HTR-8/SVneo (cell line): ENCODE results near the gene NFKB1.
"Not testable (repeated sequence)": the region's sequence is repeated elsewhere in the genome, so short reads cannot be mapped to it uniquely, and the experiment has no call there.

Experiments
- DNase-seq: peaks from one replicate; pipeline ENCODE4 v3.0.0; 2011; ENCODE audit warnings: low spot score, mixed read lengths; ENCODE audit not compliant: insufficient read length
- FAIRE-seq: peaks from 2 replicates; lab custom pipeline; 2011; peaks lifted over from hg19 to GRCh38; lab: Jason Lieb, UNC

The NFKB1 gene

GRCh38 chr4:102560115-102560514, 59.0 kb downstream of the NFKB1 start:
- no peak for DNase-seq
- FAIRE-seq: no peak

- DNase-seq (no peak), FAIRE-seq (no peak)
Measured at GRCh38 chr4:102560571-102561341, 59.6 kb downstream of the NFKB1 start.

DNA sequence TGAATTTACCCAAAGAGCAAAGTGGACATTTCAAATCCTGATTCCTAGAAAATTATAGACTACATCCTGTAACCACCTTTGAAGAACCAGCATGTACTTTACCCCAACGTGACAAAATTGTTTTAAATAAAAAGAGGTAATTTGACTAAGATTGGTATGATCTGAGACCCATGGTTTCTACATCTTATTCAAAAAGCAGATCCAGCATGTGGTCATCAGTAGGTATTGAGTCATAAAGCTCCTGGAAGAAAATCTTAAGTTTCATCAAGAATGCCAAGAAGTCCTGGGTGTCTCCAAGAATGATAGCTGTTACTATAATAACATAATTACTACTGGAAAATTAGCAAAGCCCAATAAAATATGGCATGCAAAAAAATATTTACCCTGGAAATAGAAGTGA, 61.8 kb downstream of the NFKB1 start:
- no peak for DNase-seq
- no peak for FAIRE-seq

DNA sequence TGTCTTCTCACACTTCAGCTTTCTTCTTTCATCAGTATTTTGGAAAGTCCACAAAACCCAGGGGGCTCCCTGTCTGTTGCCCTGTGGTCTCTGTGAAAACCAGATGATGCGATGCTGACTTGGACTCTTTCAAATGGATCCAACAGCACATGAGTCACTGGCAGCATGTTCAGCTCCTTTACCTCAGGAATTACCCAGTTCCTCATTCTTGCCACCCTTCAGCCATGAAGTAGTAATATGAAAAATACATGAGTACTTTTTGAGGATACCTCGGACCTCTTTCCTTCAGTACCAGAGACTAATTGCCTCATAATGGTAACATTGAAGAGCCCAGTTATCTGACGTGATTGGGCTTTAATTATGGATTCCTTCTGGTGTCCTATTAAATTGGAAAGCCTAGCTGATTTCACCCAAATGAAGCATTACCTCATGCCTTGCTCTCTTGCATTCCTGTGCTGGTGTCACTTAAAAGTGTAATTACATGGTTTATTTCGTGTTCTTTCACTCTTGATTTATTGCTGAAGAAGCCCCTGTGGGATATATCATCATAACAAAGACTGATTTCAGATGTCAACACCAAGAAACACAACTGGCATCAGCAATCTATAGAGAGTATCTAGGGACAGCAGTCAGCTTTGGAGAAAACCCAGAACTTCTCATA, 63.4 kb downstream of the NFKB1 start:
- DNase-seq: no peak
- FAIRE-seq: no peak

DNA sequence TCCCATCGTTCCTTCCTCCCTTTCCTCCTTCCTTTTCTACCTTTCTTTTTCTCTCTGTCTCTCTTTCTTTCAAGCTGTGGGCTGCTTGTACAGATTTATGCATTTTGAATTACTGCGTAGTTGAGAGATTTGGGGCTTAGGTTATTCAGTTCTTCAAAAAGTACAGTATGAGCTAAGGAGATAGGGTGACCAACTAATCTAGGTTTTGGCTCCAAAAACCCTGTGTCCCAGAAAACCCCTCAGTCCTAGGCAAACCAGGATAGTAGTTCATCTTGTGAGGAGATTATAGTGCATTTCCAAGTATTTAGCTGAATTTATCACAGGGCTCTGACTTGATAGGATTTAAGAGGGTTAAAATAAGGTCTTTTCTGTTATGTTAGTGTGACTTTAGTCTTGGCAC, 64.5 kb downstream of the NFKB1 start:
- no peak for DNase-seq
- no peak for FAIRE-seq

GRCh38 chr4:102566426-102566825, 65.3 kb downstream of the NFKB1 start:
- FAIRE-seq: no peak

DNA sequence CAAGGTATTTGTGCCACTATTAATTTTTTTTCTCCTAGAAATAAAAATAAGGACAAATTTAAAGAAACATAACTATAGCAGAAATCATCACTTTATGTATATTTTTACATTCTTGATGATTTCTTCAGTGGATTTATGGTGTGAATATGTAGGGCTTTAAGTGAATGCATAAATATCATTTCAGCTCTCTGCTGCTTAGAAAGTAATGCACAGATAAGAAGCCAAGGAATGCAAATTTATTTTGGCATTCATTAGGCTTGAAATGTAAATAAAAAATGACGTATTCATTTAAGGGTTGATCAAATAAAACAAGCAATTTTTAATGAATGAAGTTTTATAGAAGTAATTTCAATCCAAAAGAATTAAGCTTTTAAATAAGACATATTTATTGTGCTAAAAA, 66.3 kb downstream of the NFKB1 start:
- no peak for FAIRE-seq
- DNase-seq: no peak

More at GRCh38 chr4:102566426-102566825, 65.3 kb downstream of the NFKB1 start:
- DNase-seq: no peak

- FAIRE-seq (no peak), DNase-seq (no peak)
Measured at GRCh38 chr4:102569200-102569599, 68.0 kb downstream of the NFKB1 start.

DNA sequence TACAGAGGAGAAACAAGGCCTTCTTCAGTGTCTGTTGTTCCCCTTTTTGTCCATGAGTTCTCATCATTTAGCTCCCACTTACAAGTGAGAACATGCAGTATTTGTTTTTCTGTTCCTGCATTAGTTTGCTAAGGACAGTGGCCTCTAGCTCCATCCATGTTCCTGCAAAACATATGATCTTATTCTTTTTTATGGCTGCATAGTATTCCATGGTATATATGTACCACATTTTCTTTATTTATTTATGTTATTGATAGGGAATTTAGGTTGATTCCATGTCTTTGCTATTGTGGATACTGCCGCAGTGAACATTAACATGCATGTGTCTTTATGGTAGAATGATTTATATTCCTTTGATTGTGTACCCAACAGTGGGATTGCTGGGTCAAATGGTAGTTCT, 69.1 kb downstream of the NFKB1 start:
- not testable (repeated sequence) for DNase-seq

GRCh38 chr4:102572452-102572851, 71.3 kb downstream of the NFKB1 start:
- DNase-seq (no peak), FAIRE-seq (no peak)

More for the DNA sequence above, 69.1 kb downstream of the NFKB1 start:
- FAIRE-seq: not testable (repeated sequence)

DNA sequence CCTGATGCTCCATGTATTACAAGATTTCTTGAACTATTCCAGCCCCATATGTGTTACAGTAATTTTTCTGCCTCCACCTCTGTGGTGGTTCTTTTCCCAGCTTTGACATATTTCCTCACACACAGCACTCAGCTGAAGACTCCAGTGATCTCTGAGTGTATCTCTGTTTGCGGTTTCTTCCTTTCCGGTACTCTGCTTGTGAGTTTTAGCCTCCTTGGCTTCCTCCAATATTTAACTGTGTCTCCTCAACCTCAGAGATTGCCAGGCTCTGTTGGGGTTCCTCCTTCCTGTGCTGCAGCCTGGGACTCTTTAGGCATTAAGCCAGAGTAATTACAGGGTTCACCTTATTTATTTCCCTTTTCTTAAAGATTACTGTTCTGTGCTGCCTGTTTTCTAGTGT, 73.2 kb downstream of the NFKB1 start:
- FAIRE-seq (no peak), DNase-seq (no peak)

- DNase-seq (no peak), FAIRE-seq (no peak)
Measured at GRCh38 chr4:102575369-102576129, 74.4 kb downstream of the NFKB1 start.

GRCh38 chr4:102578270-102578669, 77.1 kb downstream of the NFKB1 start:
- no peak for DNase-seq
- no peak for FAIRE-seq

DNA sequence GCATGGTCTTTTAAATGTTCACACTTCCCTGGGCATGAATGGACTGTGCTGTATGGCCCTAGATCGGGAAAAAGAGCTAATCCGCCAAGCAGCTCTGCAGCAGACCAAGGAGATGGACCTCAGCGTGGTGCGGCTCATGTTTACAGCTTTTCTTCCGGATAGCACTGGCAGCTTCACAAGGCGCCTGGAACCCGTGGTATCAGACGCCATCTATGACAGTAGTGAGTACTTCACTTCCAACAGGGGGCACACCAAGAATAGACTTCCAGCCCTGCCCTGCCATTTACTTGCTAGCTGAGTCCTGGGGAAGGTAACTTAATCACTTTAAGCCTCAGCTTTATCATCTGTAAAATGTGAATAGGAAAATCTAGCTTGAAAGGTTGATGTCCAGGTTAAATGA, 77.7 kb downstream of the NFKB1 start:
- no peak for FAIRE-seq
- no peak for DNase-seq

DNA sequence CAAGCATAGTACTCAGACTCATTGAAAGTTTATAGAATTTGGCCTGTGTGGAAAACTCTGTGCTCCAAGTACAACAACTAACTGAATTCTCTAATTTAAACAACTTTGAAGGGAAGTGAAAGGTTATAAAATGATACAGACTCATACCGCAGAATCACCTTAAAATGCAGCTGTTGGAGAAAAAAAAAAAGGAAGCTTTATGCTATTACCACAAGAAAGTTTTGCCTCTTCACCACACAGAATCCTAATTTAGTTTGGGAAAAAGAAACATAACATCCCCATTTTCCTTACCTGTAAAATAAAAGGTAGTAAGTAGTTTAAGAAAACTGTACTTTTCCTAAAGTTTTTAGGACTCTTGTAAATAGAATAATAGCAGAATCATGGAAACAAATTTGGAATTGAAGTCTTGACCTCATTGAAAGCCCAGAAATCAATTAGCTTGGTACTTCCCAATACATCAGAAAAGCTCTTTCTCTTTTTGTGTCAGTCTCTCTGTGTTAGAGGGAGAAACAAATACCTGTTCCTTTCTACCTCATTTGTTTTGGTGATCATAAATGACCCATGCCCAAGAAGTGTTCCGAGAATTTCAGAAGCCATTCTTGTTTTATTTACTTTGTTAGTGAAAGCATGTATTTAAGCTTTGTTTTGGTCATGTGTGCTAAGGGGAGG, 78.8 kb downstream of the NFKB1 start:
- FAIRE-seq: no peak
- DNase-seq: no peak

- DNase-seq (no peak), FAIRE-seq (no peak)
Measured at GRCh38 chr4:102580463-102580842, 79.3 kb downstream of the NFKB1 start.

- DNase-seq (no peak), FAIRE-seq (no peak)
Measured at GRCh38 chr4:102584091-102584490, 82.9 kb downstream of the NFKB1 start.

DNA sequence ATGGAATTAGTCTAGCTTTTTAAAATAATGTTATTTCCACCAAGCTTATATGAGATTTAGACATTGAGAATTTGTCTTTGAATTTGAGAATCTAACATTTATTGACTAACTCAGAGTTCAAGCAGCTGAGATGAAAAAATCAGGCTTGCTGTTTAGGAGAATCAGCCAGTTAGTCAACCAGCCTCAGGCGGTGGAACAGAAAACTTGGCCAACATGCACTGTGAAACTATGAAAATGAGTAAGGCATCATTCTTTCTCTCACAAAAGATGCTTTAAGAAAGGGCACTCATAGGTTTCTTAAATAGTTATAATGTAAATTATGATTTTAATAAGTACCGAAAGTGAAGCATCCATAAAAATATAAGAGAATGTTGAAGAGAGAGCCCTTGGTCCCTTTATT, 84.2 kb downstream of the NFKB1 start:
- FAIRE-seq (no peak), DNase-seq (no peak)

DNA sequence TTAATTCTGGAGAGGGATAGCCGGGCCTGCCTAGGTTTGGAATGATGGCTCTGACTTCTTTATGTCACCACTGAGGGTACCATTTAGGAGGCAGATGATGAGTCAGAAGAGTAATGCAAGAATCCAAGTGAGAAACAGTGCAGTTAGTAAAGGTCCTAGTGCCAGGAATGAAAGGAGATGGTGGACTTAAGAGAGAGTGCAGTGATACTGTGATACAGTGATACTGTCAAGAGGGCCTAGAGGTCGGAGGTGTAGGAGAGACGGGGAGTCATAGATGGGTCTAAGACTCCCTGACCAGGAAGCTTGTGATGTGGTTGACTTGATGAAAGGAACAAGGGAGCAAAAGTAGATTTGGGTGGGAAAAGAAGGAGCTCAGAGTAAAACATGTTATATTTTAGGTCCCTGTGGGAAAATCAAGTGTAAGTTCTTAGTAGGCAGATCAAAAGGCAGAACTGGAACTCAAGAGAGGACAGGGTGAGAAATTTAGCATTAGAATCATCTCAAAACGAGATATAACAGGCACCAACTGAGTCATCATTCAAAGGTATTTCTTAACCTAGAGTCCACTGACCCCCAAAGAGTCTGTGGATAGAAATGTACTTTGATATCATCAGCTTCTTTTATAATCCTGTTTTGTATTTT, 85.0 kb downstream of the NFKB1 start:
- FAIRE-seq (no peak), DNase-seq (no peak)

DNA sequence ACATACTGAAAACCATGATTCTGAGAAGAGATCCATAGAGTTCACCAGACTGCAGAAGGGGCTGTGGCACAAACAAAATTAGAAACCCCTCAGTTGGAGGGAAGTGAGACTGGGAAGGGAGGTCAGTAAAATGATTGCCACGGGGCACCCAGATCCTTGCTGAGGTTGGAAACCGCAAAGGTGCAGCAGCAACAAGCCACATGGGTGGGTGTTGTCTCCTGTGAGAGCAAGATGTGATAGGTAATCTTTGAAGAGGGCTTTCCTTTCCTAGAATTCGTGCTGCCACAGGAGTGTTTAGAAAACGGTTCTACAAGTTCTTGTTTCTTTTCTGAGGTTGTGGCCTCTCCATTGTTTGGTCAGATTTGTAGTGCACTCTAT, 85.5 kb downstream of the NFKB1 start:
- FAIRE-seq: no peak
- no peak for DNase-seq
